GM18505 (cell line): ENCODE data around the gene PLD3.
"Not testable (repeated sequence)": the region's sequence is repeated elsewhere in the genome, so short reads cannot be mapped to it uniquely, and the experiment has no call there.

Experiments
- ATAC-seq: cut with Tn5 transposase; IDR thresholded peaks from one replicate; pipeline ENCODE4 v1.9.1; 2021; ENCODE audit not compliant: unreplicated experiment
- POLR2A ChIP-seq: IDR thresholded peaks from 4 replicates; pipeline ENCODE4 v1.6.1; 2011; ENCODE audit warnings: borderline replicate concordance; ENCODE audit not compliant: insufficient read depth, insufficient read length; ENCODE audit errors: extremely low read depth

PLD3 gene

GRCh38 chr19:40392894-40393517, 44.5 kb downstream of the PLD3 start:
- TF ChIP-seq POLR2A: no peak
- ATAC-seq: no peak

- no peak for ATAC-seq
- no peak for TF ChIP-seq POLR2A
Observed at GRCh38 chr19:40393894-40394815, 45.7 kb downstream of the PLD3 start.

GRCh38 chr19:40394816-40395210, 46.3 kb downstream of the PLD3 start:
- ATAC-seq: no peak
- TF ChIP-seq POLR2A: no peak

GRCh38 chr19:40395956-40396355, 47.5 kb downstream of the PLD3 start:
- no peak for ATAC-seq
- no peak for TF ChIP-seq POLR2A

GRCh38 chr19:40396886-40397567, 48.5 kb downstream of the PLD3 start:
- no peak for TF ChIP-seq POLR2A
- ATAC-seq: no peak

- no peak for ATAC-seq
- TF ChIP-seq POLR2A: no peak
Observed at GRCh38 chr19:40397568-40397906, 49.0 kb downstream of the PLD3 start.

- TF ChIP-seq POLR2A: no peak
- no peak for ATAC-seq
Observed at GRCh38 chr19:40398417-40399131, 50.1 kb downstream of the PLD3 start.

- ATAC-seq: no peak
- TF ChIP-seq POLR2A: no peak
Observed at GRCh38 chr19:40400559-40400958, 52.1 kb downstream of the PLD3 start.

- TF ChIP-seq POLR2A: no peak
- peak; percentile 70 for ATAC-seq
Observed at GRCh38 chr19:40403262-40403984, 54.9 kb downstream of the PLD3 start.

GRCh38 chr19:40407714-40408597, 59.5 kb downstream of the PLD3 start:
- ATAC-seq: no peak
- no peak for TF ChIP-seq POLR2A

- ATAC-seq: not testable (repeated sequence)
Observed at GRCh38 chr19:40408598-40408925, 60.1 kb downstream of the PLD3 start.

- TF ChIP-seq POLR2A: no peak
- ATAC-seq: no peak
Observed at GRCh38 chr19:40410030-40410389, 61.5 kb downstream of the PLD3 start.
